Fibroblast of gingiva (primary cell): Measurements from ENCODE around the gene KIF6.
A peak's percentile ranks its signal among the peaks of the same experiment; 100 is the strongest.
"Not testable (repeated sequence)": the region's sequence is repeated elsewhere in the genome, so short reads cannot be mapped to it uniquely, and the experiment has no call there.

Experiments
- DNase-seq: peaks from one replicate; pipeline ENCODE4 v3.0.0-alpha.2; 2011; ENCODE audit warnings: low read depth

KIF6 gene, protein sequence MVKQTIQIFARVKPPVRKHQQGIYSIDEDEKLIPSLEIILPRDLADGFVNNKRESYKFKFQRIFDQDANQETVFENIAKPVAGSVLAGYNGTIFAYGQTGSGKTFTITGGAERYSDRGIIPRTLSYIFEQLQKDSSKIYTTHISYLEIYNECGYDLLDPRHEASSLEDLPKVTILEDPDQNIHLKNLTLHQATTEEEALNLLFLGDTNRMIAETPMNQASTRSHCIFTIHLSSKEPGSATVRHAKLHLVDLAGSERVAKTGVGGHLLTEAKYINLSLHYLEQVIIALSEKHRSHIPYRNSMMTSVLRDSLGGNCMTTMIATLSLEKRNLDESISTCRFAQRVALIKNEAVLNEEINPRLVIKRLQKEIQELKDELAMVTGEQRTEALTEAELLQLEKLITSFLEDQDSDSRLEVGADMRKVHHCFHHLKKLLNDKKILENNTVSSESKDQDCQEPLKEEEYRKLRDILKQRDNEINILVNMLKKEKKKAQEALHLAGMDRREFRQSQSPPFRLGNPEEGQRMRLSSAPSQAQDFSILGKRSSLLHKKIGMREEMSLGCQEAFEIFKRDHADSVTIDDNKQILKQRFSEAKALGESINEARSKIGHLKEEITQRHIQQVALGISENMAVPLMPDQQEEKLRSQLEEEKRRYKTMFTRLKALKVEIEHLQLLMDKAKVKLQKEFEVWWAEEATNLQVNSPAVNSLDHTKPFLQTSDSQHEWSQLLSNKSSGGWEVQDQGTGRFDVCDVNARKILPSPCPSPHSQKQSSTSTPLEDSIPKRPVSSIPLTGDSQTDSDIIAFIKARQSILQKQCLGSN

DNA sequence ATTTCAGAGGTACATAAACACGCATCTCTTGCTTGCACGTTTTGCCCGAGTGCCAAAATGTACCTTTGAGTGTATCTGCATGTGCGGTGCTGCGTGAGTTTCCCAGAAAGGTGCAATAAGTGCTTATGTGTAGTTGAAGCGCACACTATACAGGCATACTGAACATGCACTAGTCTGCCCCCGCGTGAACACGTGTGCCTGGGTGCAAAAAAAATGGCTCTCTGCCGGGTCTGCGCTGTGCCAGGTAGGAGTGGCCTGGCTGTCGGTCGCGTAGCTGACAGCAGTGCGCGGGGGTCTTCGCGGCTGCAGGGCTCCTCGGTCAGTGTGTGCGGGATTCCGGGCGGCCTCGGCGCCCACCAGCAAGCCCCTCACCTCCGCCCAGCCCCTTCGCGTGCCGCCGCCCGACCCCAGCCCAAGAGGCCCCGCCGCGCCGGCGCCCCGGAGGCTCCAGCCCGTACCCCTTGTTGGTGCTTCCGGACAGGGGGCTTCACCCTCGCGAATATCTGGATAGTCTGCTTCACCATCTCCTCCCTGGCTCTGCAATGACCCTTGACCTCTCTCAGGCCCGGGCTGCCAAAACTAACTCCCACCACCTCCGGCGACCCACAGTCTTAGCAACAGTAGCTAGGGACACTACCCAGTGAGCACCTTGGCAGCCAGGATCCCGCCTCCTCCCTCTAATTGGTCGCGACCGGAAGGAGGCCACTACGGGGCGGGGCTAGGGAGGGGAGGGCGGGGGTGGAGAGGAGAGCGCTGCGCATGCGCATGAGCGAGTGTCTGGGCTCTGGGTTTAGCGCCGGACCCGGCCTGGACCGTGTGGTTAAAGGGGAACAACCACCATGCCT is at the start of gene KIF6:
Gene KIF6, minus strand, starts transcription at position 622 of the 845 bp plus-strand sequence. Its CDS starts 98 bp downstream, at position 524.
- peak; percentile 82 for DNase-seq

DNA sequence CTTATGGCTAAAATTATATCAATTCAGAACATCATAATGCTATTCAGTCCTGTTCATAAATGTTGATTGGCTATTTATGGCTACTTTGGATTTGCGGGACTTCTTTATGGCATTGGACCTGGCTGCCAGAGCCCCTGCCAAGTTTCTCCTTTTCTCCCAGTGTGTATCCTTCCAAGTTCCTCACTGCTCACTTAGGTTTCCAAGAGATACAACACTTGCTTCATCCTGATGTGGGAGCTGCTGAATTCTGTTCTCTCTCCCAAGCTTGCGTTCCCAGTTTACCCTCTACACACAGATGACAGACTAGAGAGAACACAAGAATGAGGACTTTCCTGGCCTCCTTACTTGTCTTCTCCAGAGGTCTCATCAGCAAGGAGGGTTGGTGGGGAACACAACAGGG is 48.6 kb upstream of the KIF6 start:
- no peak for DNase-seq

DNA sequence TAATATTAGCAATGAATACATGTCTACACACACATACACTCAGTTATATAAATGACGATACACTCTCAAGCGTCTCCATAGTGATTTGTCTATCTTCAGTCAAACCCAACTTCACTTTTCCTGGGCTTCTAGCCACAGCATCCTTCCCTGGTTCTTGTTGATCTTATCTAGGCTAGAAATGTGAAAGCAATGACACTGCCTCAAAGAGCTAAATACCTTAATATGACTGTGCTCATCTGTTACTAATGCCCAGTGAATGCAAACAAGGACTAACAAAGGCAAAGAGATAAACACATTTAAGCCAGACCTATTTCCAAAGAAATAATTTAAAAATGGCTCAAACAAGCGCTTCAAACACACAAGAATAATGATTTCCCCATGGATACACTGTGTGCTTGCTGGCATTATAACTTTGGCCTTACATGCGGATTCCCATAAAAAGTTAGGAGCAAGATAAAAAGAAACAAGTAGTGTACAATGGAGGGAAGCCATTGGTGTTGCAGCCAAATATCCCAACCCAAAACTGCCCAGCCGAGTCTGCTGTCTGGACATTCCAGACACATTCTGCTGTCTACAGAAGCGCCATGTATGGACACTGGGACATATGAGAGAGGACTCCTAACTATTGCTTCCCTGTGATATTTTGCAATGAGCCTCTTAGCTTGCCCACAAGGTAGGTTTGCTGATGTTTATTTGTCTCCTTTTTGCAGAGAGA is 47.5 kb upstream of the KIF6 start:
- no peak for DNase-seq

DNA sequence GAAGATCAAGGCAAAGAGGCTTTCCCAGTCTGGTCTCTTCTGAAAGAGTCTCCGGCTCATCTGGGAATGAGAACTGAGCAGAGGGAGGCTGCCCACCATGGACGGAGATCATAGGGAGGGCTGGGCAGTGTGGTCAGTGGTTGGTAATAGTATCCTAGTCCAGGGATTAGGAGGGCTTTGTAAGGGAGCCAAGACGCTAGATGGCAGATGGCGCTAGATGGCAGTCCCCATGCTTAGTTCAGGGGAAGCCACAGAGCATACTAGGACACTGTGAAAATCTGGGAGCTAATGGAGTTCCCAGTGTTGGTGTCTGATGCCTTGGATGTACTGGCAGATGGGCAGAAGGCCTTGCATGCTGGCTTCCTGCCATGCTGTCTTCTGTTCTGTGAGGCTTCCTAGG is 45.2 kb upstream of the KIF6 start:
- no peak for DNase-seq

DNA sequence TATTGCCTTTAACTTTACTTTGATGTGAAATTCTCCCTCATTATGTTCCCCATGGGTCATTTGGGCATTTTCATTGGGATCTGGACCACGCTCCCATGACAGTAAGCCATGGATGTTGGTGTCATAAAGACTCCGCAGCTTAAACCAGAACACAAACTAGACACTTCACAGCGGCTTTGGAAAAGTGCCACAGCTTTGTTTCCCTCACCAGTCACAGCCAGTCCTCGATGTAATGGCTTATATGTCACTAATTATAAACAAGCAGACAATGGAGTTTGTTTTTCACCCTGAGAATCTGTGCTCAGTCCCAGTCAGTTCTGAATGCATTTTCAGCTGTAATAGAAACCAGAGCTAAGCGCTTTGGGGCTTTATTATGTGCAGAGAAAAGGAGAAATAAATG is 43.8 kb upstream of the KIF6 start:
- no peak for DNase-seq

DNA sequence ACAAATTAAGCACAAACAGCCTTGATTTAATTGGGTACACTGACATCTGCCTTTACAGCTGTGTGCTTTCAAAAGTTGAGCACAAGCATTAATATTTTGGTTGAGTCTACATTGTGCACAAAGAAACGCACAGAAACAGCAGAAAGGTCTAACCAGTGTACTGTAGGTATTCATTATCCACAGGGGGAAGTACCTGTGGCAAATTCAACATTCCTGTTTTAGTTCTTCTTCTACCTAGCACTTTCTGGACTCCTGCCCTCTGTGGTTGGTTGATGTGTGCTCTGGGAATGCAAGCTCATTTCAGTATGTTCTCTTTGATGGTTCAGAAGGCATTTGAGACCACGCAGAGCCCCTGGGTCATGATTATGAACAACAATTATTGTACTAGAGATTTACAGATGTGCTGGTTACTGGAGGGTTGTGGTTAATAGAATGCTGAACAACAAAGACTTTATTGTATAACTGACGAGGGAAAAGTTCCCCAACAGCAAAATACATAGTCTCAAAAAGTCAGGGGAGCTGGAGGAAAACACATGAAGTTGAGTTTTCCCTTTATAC is 40.4 kb upstream of the KIF6 start:
- no peak for DNase-seq

DNA sequence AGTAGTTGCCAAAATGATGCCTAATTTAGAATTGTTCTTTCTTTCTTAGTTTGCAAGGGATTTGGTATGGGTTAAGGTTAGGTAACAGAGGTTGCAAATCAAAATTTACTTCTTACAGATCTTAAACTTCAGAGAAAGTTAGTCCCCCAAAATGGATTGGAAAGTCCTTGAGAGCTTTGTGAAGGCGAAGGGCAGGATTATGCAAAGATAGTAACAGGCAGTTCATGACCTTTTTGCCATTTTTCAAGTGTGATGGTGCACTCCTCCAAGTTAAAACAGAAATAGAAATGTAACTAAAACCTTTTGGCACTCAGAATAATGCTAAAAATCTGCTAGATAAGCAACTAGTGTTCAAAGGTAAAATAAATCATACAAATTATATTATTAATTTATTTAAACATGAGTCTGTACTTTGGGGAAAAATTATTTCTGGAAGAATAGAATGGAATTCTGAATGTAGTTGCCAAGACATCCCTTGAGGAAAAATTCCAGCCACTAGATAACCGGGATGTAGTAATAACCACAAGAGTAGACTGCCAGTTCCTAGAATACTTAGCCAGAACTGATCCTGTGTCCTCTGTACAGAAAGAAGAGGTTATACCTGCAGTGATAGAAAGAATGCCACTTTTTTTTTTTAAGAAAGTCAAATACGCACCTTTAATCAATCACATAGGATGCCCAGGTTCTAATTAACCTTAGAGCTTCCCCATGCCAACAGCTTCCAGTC is 35.2 kb upstream of the KIF6 start:
- no peak for DNase-seq

DNA sequence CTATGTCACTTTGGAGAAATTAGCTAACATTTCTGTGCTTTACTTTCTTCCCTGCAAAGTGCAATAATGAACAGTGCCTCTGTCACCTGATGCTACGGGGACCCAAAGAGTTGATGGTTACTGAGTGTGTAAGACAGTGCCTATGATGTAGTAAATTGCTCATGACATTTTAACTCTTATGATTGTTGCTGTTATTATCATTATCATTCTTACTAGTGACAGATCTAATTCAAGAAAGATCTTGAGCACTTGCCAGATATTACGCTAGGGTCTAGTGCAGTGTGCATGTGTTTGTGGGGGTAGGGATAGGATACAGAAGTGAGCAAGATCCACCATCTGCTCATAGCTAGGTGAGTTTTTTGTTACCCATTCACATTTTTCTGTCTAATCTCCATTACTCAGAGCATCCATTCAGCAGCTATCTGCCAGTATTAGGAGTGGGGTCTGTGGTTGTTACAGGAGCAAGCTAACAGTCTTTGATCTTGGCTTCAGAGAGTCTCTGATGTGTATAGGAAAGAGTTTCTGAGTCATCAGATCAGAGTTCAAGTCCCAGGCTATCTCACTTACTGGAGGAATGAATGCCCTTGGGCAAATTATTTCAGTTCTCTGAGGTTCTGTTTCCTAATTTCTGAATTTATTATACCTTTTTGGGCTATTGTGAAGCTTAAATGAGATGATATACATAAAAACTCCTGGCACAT is 33.8 kb upstream of the KIF6 start:
- DNase-seq = no peak

DNA sequence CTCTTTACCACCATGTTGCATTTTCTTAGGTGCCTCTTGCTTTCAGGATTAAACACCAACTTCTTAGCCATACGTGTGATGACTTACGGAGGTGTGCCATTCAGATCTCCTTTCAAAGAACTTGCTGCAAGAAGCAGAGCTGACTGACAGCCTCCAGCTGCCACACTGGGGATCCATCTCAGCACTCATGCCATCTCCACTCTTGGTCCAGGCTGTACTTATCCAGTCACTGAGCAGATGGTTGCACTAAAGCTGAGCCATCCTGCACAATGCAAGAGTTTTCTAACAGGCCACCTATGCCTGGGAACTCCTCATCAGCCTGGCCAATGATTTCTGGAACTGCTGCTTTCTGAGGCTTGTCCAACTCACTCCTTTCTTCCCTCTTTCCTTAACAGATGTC is 31.4 kb upstream of the KIF6 start:
- DNase-seq = no peak

DNA sequence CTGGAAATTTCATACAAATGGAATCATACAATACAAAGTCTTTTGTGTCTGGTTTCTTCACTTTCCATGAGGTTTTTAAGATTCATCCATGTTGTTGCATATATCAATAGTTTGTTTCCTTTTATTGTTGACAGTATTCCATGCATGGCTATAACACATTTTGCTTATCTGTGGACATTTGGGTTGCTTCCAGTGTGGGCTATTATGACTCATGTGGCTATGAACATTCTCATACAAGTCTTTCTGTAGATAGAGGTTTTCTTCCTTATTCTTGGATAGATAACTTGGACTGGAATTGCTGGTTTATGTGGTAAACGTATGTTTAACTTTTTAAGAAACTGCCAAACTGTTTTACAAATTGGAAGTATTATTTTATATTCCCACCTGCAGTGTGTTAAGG is 30.0 kb upstream of the KIF6 start:
- DNase-seq = no peak

DNA sequence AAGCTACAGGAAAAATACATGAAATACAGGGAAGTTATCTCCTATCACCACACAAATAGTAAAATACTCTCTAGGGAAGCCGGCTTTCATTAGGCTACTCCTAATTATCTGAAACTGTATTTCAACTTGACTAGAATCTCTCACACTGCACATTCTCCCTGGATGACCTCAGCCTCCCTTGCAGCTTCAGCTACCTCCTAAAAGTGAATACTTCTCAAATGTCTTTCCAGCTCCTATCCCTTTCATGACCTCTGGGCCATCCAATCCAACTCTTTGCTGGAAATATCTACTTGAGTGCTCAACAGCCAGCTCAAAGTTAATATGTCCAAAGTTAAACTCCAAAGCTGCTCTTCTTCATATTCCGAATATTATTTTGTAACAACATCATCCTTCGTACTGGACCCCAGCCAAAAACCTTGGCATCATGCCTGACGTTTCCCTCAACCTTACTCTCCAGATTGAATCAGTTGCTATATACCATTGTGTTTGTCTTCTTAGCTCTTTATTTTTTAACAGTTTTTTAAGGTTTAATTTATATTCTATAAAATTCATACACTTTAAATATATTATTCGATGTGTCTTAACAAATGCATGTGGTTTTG is 29.4 kb upstream of the KIF6 start:
- DNase-seq = no peak

DNA sequence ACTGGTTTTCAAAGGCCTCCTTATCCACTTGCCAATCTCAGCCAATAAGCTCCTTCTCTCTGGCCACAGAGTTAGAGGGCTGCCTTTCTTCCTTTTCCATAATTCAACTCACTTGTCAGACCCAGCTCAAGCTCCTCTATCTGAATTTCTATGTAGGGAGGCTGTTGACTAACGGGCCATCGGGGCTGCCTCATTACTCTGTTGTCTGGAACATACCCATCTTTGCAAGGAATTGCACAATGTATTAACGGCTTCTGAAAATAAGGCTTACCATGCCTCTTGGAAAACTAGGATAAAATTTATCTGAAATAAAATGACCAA is 28.5 kb upstream of the KIF6 start:
- DNase-seq = no peak

DNA sequence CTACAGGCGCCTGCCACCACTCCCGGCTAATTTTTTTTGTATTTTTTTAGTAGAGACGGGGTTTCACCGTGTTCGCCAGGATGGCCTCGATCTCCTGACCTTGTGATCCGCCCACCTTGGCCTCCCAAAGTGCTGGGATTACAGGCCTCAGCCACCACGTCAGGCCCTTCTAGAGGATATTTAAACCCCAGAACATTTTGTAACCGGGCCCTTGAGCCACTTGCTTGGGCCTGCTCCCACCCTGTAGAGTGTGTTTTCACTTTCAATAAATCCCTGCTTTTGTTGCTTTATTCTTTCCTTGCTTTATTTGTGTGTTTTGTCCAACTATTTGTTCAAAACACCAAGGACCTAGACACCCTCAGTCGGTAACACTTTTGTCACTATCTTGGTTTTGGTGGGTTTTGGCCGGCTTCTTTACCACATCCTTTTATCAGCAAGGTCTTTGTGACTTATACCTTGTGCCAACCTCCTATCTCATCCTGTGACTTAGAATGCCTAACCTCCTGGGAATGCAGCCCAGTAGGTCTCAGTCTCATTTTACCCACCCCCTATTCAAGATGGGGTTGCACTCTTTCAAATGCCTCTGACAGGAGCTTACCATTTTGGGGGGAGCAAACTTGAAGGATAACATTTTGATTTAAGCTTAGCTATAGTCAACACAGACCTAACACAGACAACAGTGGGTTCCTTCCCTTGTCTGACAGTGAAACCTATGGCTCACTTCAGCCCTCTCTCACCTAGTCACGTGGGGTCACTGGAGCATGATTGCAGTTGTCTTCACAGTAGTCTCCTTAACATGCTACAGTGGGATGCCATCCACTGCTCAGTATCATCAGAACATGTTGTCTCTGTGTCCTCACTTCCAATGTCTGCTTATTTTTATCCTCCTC is 27.9 kb upstream of the KIF6 start:
- no peak for DNase-seq

DNA sequence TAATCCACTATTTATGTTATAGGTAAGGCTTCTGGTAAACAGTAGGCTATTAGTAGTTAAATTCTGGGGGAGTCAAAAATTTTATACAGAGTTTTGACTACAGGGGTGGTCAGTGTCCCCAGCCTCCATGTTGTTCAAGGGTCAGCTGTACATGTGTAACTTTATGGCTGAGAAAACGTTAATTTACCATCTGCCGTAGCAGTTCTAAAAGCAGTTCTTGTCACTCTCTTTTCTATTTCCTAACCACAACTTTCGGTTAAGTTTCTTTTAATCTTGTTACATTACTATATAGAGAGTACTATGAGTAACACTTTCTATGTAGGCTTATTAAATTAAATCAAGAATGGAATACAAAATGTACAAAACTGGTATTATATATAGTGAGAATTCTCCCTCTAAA is 21.6 kb upstream of the KIF6 start:
- no peak for DNase-seq

DNA sequence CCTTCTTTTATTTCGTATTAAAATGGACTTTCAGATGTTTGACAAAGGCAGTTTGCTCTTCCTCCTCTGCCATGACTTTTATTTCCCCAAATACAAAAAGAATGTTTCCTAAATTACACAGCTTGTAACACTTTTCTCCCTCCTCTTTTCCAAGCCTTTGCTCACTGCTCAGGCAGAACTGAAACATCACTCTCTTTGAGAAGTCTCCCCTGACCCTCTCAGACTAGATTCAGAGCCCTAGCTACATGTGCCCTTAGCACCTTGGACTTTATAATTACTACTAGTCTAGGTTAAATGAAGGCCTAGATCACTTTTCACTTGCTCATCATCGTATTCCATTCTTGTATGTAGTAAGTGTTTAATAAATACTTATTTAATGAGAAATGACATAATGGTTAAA is 8.5 kb upstream of the KIF6 start:
- DNase-seq = no peak

DNA sequence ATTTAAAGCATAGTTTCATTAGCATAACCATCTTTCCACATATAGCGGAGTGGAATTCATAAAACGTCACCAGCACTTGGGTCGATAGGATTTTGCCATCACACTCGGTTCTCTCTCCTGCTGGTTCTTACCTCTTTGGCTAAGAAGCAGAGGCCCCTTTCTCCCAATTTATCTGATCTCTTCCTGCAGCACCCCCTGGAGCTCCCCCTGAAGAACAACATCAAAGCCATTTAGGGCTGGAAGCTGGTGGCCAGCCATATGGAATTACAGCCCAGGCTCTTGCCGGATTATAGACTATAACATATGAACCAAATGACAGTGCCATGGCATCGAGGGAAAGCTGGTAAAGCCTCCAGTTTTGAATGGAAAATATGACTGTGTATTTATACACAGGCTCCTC is 6.4 kb upstream of the KIF6 start:
- DNase-seq = no peak

DNA sequence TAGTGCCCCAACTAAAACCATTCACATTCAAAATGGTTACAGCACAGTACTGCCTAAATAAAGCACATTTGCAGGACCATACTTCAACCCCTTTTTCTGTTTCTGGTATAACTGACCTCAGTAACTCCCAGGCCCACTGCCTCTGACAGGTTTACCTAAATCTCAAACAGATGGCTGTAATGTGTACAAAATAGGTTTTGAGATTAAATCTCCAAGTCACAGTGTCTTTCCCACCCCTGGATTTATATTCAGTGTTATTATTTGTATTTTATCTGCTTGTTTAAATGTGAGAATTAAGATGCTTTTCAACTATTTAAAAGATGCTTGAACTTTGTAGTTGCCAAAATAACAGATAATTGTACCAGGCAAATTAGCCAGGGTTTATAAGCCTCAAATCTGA is 4.7 kb upstream of the KIF6 start:
- DNase-seq = no peak

DNA sequence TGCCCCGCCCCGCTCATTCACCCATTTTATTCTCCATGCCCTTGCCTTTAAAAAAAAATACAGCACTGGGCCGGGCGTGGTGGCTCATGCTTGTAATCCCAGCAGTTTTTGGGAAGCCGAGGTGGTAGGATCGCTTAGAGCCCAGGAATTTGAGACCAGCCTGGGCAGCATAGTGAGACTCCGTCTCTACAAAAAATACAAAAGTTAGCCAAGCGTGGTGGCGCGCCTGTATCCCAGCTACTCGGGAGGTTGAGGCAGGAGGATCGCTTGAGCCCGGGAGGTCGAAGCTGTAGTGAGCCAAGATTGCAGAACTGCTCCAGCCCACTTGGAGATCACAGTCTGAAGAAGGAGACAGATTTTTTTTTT is 407 bp upstream of the KIF6 start:
- DNase-seq = no peak

DNA sequence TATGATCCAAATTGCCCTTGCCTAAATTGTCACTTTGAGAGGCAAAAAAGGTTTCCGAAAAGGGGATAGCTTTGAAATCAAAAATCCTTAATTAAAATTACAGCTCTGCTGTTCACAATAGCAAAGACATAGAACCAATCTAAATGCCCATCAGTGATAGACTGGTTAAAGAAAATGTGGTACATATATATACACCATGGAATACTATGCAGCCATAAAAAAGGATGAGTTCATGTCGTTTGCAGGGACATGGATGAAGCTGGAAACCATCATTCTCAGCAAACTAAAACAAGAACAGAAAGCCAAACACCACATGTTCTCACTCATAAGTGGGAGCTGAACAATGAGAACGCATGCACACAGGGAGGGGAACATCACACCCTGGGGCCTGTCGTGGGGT is 1.9 kb downstream of the KIF6 start:
- not testable (repeated sequence) for DNase-seq
